H9 (cell line): ENCODE results near the gene MITF. TPM values are rescaled to one million over a fixed set of nuclear protein-coding genes. Genes with fewer than 3 reads are reported as not detected.
A peak's percentile ranks its signal among the peaks of the same experiment; 100 is the strongest.

ENCODE experiments used
- DNase-seq: peaks from one replicate; pipeline ENCODE4 v3.0.0-alpha.2; 2017
- H2AFZ ChIP-seq: one replicate; pipeline ENCODE4 v1.6.1; 2013; ENCODE audit warnings: mild to moderate bottlenecking, low read length, control low read depth, moderate library complexity
- H2AK5ac ChIP-seq: 2 replicates; pipeline ENCODE4 v1.6.1; 2013; ENCODE audit warnings: low read length, control low read depth, mixed read lengths; ENCODE audit not compliant: insufficient read length
- H2BK120ac ChIP-seq: one replicate; pipeline ENCODE4 v1.6.1; 2013; ENCODE audit warnings: low read depth, mild to moderate bottlenecking, low read length, control low read depth, inconsistent platforms; ENCODE audit not compliant: poor library complexity, severe bottlenecking
- H2BK12ac ChIP-seq: 2 replicates; pipeline ENCODE4 v1.6.1; 2013; ENCODE audit warnings: low read length, control low read depth, mixed read lengths, low read depth; ENCODE audit not compliant: insufficient read length
- H2BK15ac ChIP-seq: 2 replicates; pipeline ENCODE4 v1.6.1; 2013; ENCODE audit warnings: low read depth, low read length, control low read depth
- H2BK20ac ChIP-seq: one replicate; pipeline ENCODE4 v1.6.1; 2013; ENCODE audit warnings: low read depth, mild to moderate bottlenecking, low read length, control low read depth, inconsistent platforms; ENCODE audit not compliant: poor library complexity, severe bottlenecking
- H2BK5ac ChIP-seq: 2 replicates; pipeline ENCODE4 v1.6.1; 2013; ENCODE audit warnings: low read length, control low read depth, mixed read lengths; ENCODE audit not compliant: insufficient read length
- H3K14ac ChIP-seq: 2 replicates; pipeline ENCODE4 v1.6.1; 2013; ENCODE audit warnings: low read length, control low read depth; ENCODE audit not compliant: insufficient read depth
- H3K18ac ChIP-seq: 2 replicates; pipeline ENCODE4 v1.6.1; 2013; ENCODE audit warnings: low read depth, mild to moderate bottlenecking, mixed read lengths, low read length, control low read depth; ENCODE audit not compliant: insufficient read length
- H3K23ac ChIP-seq: 2 replicates; pipeline ENCODE4 v1.6.1; 2013; ENCODE audit warnings: low read length, control low read depth, mixed read lengths, low read depth; ENCODE audit not compliant: insufficient read length
- H3K23me2 ChIP-seq: 2 replicates; pipeline ENCODE4 v1.6.1; 2013; ENCODE audit warnings: low read depth, mild to moderate bottlenecking, mixed read lengths, low read length, control low read depth; ENCODE audit not compliant: insufficient read length, poor library complexity, severe bottlenecking
- H3K27ac ChIP-seq: 2 replicates; pipeline ENCODE4 v1.5.1; 2013; ENCODE audit warnings: low read length, control low read depth, mixed read lengths, low read depth; ENCODE audit not compliant: insufficient read length
- H3K27me3 ChIP-seq: 2 replicates; pipeline ENCODE4 v1.6.1; 2013; ENCODE audit warnings: low read length, control low read depth, inconsistent platforms; ENCODE audit not compliant: insufficient read depth
- H3K4ac ChIP-seq: 2 replicates; pipeline ENCODE4 v1.6.1; 2013; ENCODE audit warnings: low read depth, mild to moderate bottlenecking, control low read depth, inconsistent platforms, low read length, moderate library complexity
- H3K4me1 ChIP-seq: 2 replicates; pipeline ENCODE4 v1.6.1; 2013; ENCODE audit warnings: low read length, control low read depth, inconsistent platforms; ENCODE audit not compliant: insufficient read depth
- H3K4me2 ChIP-seq: 2 replicates; pipeline ENCODE4 v1.6.1; 2013; ENCODE audit warnings: low read length, control low read depth, mixed read lengths; ENCODE audit not compliant: insufficient read length, insufficient read depth
- H3K56ac ChIP-seq: 2 replicates; pipeline ENCODE4 v1.6.1; 2013; ENCODE audit warnings: low read depth, mild to moderate bottlenecking, mixed read lengths, low read length, control low read depth; ENCODE audit not compliant: insufficient read length
- H3K79me1 ChIP-seq: 2 replicates; pipeline ENCODE4 v1.6.1; 2013; ENCODE audit warnings: low read depth, mild to moderate bottlenecking, moderate library complexity, low read length, control low read depth, inconsistent platforms; ENCODE audit not compliant: insufficient read depth, poor library complexity, severe bottlenecking
- H3K79me2 ChIP-seq: 2 replicates; pipeline ENCODE4 v1.6.1; 2013; ENCODE audit warnings: low read length, control low read depth, inconsistent platforms; ENCODE audit not compliant: insufficient read depth
- H3K9ac ChIP-seq: 2 replicates; pipeline ENCODE4 v1.6.1; 2013; ENCODE audit warnings: low read length, control low read depth, mixed read lengths; ENCODE audit not compliant: insufficient read length; ENCODE audit errors: extremely low read depth
- H3K9me3 ChIP-seq: one replicate; pipeline ENCODE4 v1.6.1; 2013; ENCODE audit warnings: low read depth, low read length, inconsistent platforms; ENCODE audit not compliant: control insufficient read depth
- H3T11ph ChIP-seq: one replicate; pipeline ENCODE4 v1.6.1; 2013; ENCODE audit warnings: mild to moderate bottlenecking, low read length, control low read depth, inconsistent platforms
- H4K20me1 ChIP-seq: one replicate; pipeline ENCODE4 v1.6.1; 2013; ENCODE audit not compliant: control insufficient read depth, insufficient read length, insufficient read depth
- H4K5ac ChIP-seq: 2 replicates; pipeline ENCODE4 v1.6.1; 2013; ENCODE audit warnings: low read depth, mild to moderate bottlenecking, mixed read lengths, low read length, control low read depth; ENCODE audit not compliant: insufficient read length
- H4K8ac ChIP-seq: replicated peaks from 2 replicates; pipeline ENCODE4 v1.6.1; 2013; ENCODE audit warnings: low read length, control low read depth, mixed read lengths, low read depth; ENCODE audit not compliant: insufficient read length
- H4K91ac ChIP-seq: 2 replicates; pipeline ENCODE4 v1.6.1; 2013; ENCODE audit warnings: low read depth, mild to moderate bottlenecking, moderate library complexity, mixed read lengths, low read length, control low read depth; ENCODE audit not compliant: insufficient read length
- H3K27ac Mint-ChIP-seq, 3 experiments: 2 replicates in 2 of 3; 3 replicates in 1 of 3; pipeline ENCODE4 v1.8.0; 2020 to 2021; ENCODE audit warnings: mixed read lengths in 3 of 3, mild to moderate bottlenecking in 1 of 3, moderate library complexity in 1 of 3
- H3K27me3 Mint-ChIP-seq: 2 replicates; pipeline ENCODE4 v1.8.0; 2021; ENCODE audit warnings: low read depth, mild to moderate bottlenecking, moderate library complexity, mixed read lengths
- H3K36me3 Mint-ChIP-seq, 3 experiments: 2 replicates in 2 of 3; 3 replicates in 1 of 3; pipeline ENCODE4 v1.8.0; 2020 to 2021; ENCODE audit warnings: low read depth in 3 of 3, mixed read lengths in 3 of 3; ENCODE audit not compliant: insufficient read depth in 1 of 3
- H3K4me1 Mint-ChIP-seq, 2 experiments: 2 replicates each; pipeline ENCODE4 v1.8.0; 2020; ENCODE audit warnings: mixed read lengths in 2 of 2
- H3K4me3 Mint-ChIP-seq, 2 experiments: 2 replicates in 1 of 2; 3 replicates in 1 of 2; pipeline ENCODE4 v1.8.0; 2020 to 2021; ENCODE audit warnings: mild to moderate bottlenecking in 2 of 2, mixed read lengths in 2 of 2, moderate library complexity in 1 of 2
- H3K9me3 Mint-ChIP-seq, 2 experiments: 2 replicates in 1 of 2; 3 replicates in 1 of 2; pipeline ENCODE4 v1.8.0; 2020; ENCODE audit warnings: mild to moderate bottlenecking in 2 of 2, mixed read lengths in 2 of 2, moderate library complexity in 1 of 2
- WGBS: extraction: QIAGEN DNeasy Blood & Tissue Kit; methylation state at CpG from one replicate; pipeline ENCODE4 v1.1.7; 2013; ENCODE audit warnings: missing lambda C conversion rate, low lambda C conversion rate, mixed read lengths; ENCODE audit not compliant: insufficient read length; ENCODE audit errors: extremely low coverage; 5-methylcytosine and 5-hydroxymethylcytosine counted together
- total RNA-seq: library from RNA; stranded (reverse); gene quantifications from 2 replicates; pipeline ENCODE4 v1.2.1, GENCODE V29; 2021
- TF ChIP-seq, protein P1 (sequence below): fragments of 200-600 bp; sonication (generic); conservative IDR thresholded peaks from 3 replicates; pipeline ENCODE4 v1.8.0; 2021; ENCODE audit warnings: antibody characterized with exemption, mild to moderate bottlenecking

Gene MITF
- total RNA-seq, 1 experiment from 2014 or later = 0.81 TPM

GRCh38 chr3:69740103-69741021, 1.1 kb downstream of the MITF start:
- Mint-ChIP-seq H3K36me3 (no peaks in the 10 kb centered on the region), H3K27ac (peak overlapping the region in 1 of 3 experiments; percentile 41; a peak in 1 of 7 replicates), H3K4me1 (peaks cover 17 to 21% of the 10 kb centered on the region in 2 experiments), H3K4me3 (peak overlapping the region; percentile 81 to 90), H3K27me3 (peaks cover 57% of the 10 kb centered on the region), H3K9me3 (no peaks in the 10 kb centered on the region; a peak in 1 of 5 replicates)
- Histone ChIP-seq H3K27ac (no peak overlapping the region), H3T11ph (no peak overlapping the region), H3K14ac (no peak overlapping the region; the same call in 1 of the 2 replicates), H2BK12ac (no peak overlapping the region), H3K9me3 (no peaks in the 10 kb centered on the region), H2AK5ac (no peak overlapping the region), H3K18ac (no peak overlapping the region), H3K4me2 (peak overlapping the region; percentile 97), H3K79me1 (no peaks in the 10 kb centered on the region), H3K56ac (no peak overlapping the region), H4K91ac (no peak overlapping the region), H3K23ac (no peak overlapping the region), H4K5ac (no peak overlapping the region), H2AFZ (no peak overlapping the region), H4K20me1 (no peaks in the 10 kb centered on the region), H2BK20ac (no peak overlapping the region), H4K8ac (no peak overlapping the region), H2BK120ac (no peak overlapping the region), H3K9ac (no peak overlapping the region), H2BK5ac (no peak overlapping the region), H2BK15ac (no peak overlapping the region; the same call in 1 of the 2 replicates), H3K27me3 (peaks cover 5% of the 10 kb centered on the region; the same call in 1 of the 2 replicates), H3K23me2 (peaks cover 7% of the 10 kb centered on the region), H3K4me1 (peaks cover 2% of the 10 kb centered on the region; the same call in 1 of the 2 replicates), H3K4ac (no peak overlapping the region), H3K79me2 (no peaks in the 10 kb centered on the region)
- WGBS = no CpG with 5 or more reads among the region's 26 CpGs
- DNase-seq = peak; percentile 84
- TF ChIP-seq, protein P1, sequence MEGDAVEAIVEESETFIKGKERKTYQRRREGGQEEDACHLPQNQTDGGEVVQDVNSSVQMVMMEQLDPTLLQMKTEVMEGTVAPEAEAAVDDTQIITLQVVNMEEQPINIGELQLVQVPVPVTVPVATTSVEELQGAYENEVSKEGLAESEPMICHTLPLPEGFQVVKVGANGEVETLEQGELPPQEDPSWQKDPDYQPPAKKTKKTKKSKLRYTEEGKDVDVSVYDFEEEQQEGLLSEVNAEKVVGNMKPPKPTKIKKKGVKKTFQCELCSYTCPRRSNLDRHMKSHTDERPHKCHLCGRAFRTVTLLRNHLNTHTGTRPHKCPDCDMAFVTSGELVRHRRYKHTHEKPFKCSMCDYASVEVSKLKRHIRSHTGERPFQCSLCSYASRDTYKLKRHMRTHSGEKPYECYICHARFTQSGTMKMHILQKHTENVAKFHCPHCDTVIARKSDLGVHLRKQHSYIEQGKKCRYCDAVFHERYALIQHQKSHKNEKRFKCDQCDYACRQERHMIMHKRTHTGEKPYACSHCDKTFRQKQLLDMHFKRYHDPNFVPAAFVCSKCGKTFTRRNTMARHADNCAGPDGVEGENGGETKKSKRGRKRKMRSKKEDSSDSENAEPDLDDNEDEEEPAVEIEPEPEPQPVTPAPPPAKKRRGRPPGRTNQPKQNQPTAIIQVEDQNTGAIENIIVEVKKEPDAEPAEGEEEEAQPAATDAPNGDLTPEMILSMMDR = no peak
